ENCODE results near the gene ARHGEF2. TPM values are rescaled to one million over a fixed set of nuclear protein-coding genes. Genes with fewer than 3 reads are reported as not detected.

The ARHGEF2 gene

Small RNAs within 50 kb of the gene (small RNA-seq; reads per million reads assigned to genes)
- gene MIR6738, result not detected
- not detected for gene SCARNA4
- 185 reads per million, percentile 98 among the genes with 10 or more reads in this experiment for gene SNORA80E

All from skeletal muscle satellite cell (primary cell).